NCI-H2081 treated with DMSO at 0.1 percent for 48 hours (cell line): ENCODE data around the gene ENC1.

Experiments used
- DNase-seq: peaks from one replicate; lab custom pipeline; 2025; lab: John Stamatoyannopoulos, UW

ENC1 gene

DNA sequence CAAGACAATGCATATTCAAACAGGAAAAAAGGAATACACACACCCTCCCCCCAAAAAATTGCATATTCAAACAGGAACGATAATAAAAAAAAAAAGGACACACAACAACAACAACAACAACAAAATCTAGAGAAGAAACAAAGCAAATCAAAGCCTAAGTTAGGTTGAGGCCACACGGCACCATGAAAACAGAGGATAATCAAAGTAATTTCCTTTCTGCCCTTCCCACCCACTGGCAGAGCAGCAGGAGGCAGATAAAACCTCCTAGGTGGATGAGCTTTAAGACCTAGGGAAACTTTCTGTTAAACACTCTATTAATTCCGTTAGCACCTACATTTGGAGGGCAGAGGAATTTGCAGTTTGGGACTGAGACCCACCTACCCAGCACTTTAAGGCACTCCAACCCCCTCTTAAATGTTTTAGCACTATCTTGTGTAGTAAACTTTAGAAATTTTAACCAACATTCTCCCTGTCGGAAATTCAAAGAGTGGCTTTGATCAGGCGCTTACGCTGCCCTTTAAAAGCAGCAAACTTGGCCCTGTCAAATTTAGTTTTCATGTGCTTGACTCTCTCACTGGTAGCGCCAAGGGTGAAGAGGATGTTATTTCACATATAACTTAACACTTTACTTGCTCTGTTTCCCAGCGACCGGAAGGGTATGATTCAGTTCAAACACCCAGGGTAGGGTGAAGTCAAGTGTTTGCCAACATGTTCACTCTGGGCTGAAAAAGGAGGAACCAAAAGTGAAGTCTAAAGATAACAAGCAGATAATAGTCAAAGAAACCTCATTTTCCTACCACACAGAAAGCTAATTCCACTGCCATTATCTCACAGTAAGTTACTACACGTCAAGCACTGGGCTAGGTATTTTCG, 9.2 kb downstream of the ENC1 start:
- no peak for DNase-seq

DNA sequence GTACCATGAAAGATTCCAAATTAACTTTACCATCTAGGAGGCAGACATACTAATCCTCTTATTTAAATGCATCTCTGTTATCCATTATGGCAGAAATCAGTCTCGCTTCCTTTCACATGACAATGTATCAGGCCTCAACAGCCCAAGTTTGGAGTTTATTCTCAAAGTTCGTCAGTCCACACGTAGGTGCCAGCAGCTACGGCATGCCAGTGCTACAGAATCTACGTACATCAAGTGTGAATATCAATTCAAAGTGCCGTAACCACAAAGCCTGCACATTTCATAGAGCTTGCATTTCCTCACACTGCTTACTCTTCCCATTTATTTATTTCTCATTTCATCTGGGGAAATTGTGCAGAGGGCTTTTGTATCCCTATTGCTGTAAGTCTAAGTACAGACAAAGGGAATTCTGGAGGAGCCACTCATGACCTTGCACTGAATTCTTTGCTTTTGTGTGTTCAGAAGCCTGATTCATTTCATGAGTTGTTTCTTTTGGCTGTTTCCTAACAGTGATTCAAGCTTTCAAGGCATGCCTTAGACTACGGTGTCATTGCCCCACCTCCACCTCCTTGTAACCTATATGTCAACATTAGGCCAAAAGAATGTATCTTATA, 10.0 kb downstream of the ENC1 start:
- no peak for DNase-seq

DNA sequence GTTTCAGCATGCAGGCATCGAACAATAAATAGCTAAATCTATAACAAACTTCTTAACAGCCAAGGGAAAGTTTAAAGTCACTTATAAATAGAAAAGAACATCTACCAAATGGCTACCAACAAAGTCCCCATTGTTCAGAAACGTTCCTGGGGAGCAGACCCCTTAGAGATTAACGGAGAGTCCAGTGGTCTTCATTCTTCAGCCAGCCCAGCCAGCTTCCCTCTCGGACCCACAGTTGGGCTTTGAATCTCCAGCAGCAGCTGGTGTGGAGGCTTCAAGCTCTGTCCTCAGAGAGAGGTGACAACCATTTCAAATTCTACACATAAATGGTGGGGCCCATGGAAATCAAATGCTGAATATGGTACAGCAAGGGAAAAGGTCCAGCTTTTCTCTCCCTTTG, 11.2 kb downstream of the ENC1 start:
- DNase-seq: no peak

DNA sequence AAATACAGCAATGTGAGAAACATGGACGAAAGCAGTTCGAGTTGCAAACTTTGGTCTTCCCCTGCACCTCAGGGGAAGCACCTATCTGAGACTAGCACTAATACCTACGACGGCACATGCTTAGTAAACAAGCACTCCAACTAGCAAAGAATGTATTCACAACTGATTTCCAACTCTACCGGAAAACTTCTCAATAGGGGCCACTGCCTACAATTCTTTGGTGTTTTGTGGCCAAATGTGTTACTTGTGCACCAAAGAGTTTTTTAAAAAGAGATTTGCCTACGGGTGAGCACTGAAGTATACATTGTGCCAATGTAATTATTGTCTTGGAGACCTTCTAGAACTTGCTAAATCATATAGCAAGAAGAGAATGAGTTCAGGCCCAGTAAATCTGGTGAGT, 12.2 kb downstream of the ENC1 start:
- no peak for DNase-seq

DNA sequence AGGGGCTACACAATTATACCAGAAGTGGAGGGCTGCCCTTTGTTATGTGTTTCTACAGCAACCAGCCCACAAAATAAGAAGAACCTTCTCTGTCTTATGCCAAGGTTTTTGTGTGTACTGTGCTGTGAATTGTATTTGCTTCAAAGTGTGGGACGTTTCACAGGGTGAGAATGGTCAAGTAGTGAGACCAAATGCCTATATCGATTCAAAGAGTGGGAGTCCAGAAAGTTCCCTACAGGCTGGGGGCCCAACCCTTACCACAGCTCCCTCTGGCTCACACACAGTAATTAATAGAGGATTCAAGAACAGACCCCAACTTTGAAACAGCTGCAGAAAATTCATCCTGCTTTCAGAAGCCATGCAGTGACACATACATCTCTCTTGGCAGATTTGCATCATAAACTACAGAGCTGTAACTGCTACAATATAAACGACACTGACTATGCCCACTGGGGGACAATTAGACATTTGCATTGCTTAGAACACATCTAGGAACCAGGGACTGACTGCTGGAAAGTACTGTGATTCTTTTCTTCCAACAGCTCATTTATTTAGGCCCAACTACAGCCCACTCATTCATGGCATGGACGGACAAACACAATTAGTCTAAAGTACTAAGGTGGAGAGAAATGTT, 12.8 kb downstream of the ENC1 start:
- no peak for DNase-seq

DNA sequence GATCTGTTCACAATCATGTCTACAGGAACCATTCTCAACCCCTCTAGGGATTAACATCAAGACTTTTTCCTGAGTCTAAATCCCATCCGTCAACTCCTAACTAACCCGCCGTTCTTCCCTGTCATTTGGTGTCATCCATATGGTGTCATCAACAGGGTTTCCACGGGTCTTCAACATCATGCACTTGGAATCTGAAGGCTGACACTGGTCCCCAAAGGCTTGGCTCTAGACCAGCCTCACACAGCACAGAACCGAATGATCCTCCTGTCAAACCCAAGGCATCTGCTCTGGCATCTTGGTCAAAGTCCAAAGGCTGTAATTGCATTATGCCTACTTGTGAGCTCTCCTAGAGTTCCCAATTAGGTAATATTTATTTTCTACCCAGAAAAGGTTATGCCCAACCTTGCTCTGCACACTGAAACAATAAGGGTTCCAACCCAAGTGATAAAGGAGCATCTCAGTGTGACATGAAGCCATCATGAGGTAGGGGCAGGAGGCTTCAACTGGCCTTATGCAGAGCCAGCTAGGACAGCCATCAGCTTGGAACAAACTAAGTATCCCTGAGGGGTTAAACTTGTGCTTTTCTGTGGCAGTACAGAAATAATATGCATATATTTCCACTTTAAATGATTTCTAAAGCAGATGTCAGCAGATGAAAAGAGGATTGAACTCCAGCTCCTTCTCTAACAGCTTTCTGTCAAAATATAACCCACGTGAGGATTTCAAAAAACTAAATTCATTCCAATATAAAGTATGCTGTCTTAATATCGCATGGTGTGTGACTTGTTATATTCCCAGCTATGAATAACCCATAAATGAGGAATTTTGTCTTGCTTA, 13.9 kb downstream of the ENC1 start:
- DNase-seq: no peak

DNA sequence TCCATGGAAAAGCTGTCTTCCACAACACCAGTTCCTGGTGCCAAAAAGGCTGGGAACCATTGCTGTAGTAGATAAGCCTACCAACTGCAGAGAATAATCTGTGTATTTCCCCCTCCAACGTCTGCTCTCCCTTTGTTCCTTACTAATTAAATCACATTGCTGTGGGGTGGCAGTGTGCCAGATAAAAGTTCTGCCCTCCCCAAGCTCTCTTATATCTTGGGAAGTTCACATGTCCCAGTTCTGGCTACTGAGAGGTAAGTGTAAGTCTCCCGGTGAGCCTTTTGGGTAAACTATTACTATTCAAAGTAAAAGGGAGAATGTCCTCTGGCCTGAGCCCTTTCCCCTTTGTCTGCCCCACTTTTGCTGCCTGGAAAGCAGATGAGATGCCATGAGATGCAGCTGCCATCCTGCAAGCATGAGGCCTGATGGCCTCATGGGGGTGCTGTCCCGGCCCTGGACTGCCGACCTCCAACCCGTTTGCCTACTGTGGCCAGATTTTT, 14.7 kb downstream of the ENC1 start:
- no peak for DNase-seq

DNA sequence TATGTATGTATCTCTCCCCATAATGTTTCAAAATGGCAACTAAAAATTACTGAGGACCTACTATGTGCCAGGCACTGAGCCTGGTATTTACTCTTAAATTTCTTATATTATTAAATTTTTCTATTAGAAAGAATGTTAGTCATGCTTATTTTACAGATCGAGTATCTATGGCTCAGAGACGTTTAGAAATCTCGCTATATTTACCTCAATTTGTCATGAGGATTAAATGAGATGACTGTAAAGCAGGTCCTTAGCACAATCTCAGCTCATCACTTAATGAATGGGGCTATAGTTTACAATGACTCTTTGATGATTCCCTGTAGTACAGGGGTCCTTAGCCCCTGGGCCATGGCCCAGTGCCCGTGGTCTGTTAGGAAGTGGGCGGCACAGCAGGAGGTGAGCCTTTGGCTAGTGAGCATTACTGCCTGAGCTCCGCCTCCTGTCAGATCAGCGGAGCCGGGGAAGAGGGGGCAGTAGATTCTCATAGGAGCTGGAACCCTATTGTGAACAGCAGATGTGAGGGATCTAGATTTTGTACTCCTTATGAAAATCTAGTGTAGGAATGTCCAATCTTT, 15.5 kb downstream of the ENC1 start:
- no peak for DNase-seq

DNA sequence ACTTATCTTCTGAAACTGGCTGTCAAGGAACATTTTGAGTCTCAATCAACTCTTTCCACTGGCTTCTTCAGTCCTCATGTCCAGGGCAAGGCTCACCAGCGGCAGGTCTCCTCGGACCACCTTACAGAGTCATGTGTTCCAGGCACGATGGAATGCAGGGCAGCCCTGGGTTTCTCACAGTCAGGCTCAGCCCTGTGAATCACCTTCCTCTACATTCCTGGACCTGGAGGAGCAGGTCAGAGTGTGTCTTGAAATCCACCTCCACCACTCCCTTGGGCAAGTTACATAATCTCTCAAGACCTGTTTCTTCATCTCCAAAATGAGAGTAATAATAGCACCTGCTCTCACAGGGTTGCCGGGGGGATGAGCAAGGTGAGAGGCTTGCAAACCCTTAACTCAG, 16.0 kb downstream of the ENC1 start:
- DNase-seq: no peak

DNA sequence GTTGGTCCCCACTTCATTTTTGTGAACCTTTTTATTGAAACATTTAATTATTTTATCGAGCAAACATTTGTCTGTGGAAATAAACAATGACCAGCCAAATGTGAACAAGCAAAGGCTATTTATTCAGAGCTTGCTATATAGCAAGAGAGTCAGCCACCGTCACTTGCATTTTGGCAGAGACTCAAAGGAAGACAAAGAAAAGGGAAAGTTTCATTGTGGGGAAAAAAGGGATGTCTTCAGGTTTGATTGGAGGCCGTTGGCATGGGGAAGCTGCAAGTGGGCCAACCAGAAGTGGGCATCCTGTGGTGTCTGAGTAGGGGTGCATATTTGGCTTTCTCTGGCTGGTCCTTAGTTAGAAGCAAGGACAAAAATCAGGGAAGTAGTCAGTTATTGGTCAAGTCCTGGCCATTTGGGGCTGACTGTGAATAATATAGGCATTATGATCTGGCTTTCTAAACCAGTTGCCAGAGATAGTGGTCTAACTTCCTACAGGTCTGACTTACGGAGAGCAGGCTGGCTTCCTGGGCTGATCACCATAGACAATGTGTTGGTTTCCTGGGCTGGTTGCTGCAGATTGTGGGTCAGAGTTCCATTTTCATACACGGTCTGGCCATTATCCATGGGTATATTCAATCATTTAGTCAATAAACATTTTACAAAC, 16.6 kb downstream of the ENC1 start:
- DNase-seq: no peak

DNA sequence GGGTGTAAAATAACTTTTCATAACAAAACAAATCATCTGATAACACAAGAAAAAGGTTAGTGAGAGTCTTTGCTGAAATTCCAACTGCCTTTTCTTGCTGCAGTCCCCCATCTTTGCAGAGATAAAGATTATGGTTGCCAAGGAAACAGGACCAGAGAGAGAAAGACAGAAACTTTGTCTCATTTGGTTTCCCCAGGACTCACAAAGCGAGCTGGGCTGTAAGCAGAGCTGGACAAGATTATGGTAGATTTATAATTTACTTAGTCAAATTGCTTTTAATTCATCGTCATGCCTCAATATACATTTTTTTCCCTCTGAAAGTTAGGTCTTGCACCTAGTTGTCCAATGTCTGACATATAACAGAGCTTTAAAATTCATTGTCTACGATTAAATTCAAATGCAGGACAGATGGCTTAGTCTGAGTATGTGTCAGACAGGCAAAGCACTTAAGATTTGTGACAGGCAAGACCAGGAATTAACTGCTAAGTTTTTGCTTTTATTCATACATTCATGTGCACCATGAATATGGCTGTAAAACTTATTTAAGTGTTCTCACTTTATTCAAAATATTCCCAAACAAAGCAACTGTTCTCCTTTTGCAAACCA, 17.4 kb downstream of the ENC1 start:
- DNase-seq: no peak

DNA sequence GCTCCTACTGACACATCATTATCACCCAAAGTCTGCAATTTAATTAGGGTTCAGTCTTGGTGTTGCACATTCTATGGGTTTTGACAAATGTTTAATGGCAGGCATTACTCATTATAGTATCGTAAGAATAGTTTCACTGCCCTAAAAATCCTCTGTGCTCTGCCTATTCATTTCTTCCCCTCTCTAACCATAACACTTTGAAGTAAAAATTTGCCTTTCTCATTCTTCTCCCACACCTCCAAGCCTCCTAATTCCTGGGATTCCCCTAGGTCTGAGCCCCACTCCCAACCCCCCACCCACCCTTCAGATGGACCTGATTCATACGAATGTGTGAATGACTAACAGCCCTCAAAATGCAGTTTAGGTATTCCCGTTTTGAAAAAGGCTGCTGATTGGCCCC, 18.4 kb downstream of the ENC1 start:
- no peak for DNase-seq

DNA sequence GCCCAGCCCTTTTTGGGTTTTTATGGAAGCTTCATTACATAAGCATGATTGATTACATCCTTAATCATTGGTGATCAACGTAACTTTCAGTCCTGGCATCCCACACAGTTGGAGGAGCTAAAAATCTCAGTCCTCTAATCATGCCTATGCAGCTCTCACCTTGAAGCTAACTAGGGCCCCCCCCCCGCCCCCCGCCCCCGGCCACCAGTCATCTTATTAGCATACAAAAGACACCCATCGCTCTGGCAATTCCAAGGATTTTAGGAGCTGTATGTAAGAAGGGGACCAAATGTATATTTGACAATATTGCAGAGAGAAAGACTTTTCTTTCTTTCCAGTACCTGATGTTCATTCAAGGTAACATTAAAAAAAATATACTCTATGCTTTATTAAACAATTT, 19.0 kb downstream of the ENC1 start:
- no peak for DNase-seq

DNA sequence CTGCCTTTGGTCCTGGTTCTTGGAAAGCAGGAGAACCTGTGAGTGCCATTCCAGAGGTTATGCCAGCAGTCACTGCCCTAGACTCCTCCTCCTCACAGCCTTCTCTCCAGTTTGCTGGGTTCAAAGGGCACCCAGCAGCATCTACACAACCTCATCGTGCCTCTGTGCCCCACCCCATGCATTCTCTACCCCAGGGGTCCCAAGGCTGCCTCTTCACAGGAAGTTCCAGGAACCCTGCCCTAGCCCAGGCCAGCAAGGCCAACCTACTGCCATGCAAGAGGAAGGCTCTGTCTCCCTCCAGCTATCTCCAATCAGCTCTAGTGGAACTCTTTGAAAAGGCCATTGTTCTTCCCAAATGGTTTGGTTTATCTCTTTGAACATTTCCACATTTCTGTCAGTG, 21.2 kb downstream of the ENC1 start:
- DNase-seq: no peak

DNA sequence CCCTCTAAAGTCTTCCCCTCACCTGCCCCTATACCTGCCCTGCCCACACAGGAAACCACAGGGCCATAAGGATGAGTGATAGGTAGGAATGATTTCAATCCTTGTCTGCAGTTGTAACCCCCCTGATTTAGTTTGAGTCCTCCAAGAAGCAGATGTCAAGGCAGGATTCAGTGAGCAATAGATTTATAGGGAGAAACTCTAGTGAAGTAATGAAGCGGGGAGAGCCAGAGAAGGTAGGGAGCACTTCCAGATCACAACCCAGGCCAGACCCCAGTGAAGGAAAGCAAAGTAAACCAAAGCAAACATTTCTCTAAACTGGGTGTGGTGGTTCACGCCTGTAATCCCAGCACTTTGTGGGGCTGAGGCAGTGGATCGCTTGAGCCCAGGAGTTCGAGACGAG, 22.4 kb downstream of the ENC1 start:
- no peak for DNase-seq

DNA sequence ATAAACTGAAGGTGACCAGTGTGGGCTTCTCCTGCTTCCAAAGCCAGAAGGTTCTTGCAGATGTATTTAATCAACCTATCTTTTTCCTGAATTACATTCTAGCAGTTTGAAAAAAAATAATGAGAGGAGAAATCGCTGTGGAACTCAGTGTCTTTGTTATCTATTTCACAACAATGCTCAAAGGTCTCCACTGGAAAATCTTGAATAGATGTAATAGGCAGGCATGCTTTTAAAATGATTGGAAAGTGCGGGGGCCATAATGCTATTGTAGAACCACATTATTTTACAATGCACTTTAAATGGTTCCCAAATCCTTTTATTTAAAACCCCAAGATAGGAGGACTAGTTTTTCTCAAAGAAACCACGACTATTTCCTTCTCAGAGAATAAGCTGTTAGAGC, 23.3 kb downstream of the ENC1 start:
- DNase-seq: no peak

DNA sequence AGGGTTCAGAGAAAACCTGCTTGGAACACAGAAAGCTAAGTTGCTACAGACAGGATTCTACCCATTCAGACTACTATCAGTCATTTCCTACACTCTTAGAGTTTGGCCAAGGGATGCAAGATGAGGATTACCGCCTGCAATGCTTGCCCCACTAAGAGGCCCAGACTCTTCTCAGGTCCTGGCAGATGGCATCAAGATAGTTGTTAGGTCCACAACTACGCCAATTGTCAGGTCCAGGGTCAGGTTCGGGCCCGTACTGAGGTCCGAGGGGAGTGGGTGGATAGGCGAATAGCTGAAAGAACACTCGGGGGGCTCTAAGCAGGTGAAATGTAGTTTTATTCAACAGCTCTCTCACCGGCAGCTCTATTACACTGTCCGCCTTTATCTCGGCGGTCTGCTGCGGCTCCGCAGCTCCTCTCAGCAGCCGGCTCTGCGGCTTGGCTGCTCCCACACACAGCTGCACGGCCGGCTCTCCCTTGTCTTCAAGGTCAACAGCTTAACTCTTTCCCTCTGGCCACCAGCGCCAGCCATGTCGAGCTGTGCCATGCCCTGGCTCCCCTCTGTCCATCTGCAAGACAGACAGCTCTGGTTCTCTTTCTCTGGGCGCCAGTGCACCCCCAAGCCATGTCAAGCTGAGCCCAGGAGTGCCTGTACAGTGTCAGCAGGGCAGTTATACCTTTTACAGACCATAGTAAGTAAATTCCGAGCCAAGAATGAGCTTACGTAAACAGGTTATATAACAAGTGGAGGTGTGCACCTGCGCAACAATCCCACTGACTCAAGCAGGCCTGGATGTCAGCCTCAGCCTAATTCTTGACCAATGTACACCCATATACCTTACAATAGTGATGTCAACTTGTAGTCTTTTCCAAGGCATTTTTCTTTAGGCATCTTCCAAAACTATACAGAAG, 24.0 kb downstream of the ENC1 start:
- no peak for DNase-seq

DNA sequence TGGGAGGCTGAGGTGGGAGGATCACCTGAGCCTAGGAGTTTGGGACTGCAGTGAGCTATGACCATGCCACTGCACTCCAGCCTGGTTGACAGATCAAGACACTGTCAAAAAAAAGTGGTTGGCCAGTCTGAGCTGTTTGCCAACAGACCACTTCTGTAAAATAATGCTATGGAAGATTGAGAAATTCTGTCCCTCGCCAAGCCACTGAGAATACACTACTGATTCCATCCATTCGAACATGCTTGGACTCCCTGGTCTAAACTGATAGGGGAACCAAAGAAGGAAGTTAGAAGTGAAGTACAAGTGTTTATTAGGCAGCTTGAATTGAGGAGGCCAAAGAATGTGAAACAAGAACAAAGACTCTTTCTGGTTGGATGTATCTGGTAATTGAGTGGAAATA, 27.2 kb downstream of the ENC1 start:
- DNase-seq: no peak

DNA sequence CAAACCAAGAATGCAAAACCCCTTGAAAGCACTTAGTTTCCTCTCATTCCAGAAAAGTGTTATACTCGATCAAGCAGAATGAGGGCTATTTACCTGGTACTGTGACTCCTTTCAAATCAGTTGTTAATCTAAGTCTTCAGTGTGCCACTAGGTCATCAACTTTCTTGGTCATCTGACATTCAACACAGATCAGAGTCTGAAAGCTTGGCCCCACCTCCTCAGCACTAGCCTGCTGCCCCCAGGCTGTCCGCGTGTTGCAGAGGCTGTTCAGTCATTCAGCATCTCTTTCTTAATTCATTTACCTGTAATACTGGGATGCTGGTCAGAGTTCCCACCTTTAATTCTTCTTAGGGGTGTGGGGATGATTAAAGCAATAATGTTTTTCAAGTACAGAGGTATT, 28.5 kb downstream of the ENC1 start:
- DNase-seq: no peak
